DND-41 (cell line): ENCODE measurements around the gene SUMF1.

ENCODE experiments used
- ATAC-seq: fragments of 200-7000 bp; cut with Tn5 transposase; 3 replicates; pipeline ENCODE4 v1.9.1; 2021; ENCODE audit warnings: low read depth; ENCODE audit not compliant: insufficient read depth
- DNase-seq: peaks from one replicate; pipeline ENCODE4 v3.0.0-alpha.2; 2020
- H2AFZ ChIP-seq: 2 replicates; pipeline ENCODE4 v1.6.0; 2012; ENCODE audit warnings: low read depth, low read length
- H3K27ac ChIP-seq: 2 replicates; pipeline ENCODE4 v1.5.1; 2012; ENCODE audit warnings: low read length, inconsistent platforms
- H3K27me3 ChIP-seq: fragments of 200-600 bp; sonication (generic); 2 replicates; pipeline ENCODE4 v1.6.0; 2012; ENCODE audit warnings: low read length, mild to moderate bottlenecking, inconsistent platforms; ENCODE audit not compliant: insufficient read depth, poor library complexity
- H3K36me3 ChIP-seq: 2 replicates; pipeline ENCODE4 v1.5.1; 2012; ENCODE audit warnings: low read length, inconsistent platforms; ENCODE audit not compliant: insufficient read depth
- H3K4me1 ChIP-seq: 2 replicates; pipeline ENCODE4 v1.5.1; 2012; ENCODE audit warnings: mild to moderate bottlenecking, low read length; ENCODE audit not compliant: insufficient read depth
- H3K4me2 ChIP-seq: 2 replicates; pipeline ENCODE4 v1.6.0; 2012; ENCODE audit warnings: mild to moderate bottlenecking, moderate library complexity, low read length, inconsistent platforms; ENCODE audit not compliant: insufficient read depth
- H3K4me3 ChIP-seq, 2 experiments: fragments of 200-600 bp in 1 of 2; shearing (Covaris generic) in 1 of 2; 2 replicates each; pipeline ENCODE4 v1.5.1; 2012 to 2016; ENCODE audit warnings: inconsistent platforms in 2 of 2, low read length in 2 of 2, mild to moderate bottlenecking in 2 of 2, low read depth in 1 of 2, moderate library complexity in 1 of 2
- H3K79me2 ChIP-seq: 2 replicates; pipeline ENCODE4 v1.6.0; 2012; ENCODE audit warnings: low read length, inconsistent platforms; ENCODE audit not compliant: insufficient read depth
- H3K9ac ChIP-seq: 2 replicates; pipeline ENCODE4 v1.6.0; 2012; ENCODE audit warnings: low read depth, mild to moderate bottlenecking, inconsistent platforms, low read length, moderate library complexity
- H3K9me3 ChIP-seq: 2 replicates; pipeline ENCODE4 v1.5.1; 2012; ENCODE audit warnings: low read length, moderate library complexity, mild to moderate bottlenecking, inconsistent platforms; ENCODE audit not compliant: insufficient read depth, severe bottlenecking
- H4K20me1 ChIP-seq: 2 replicates; pipeline ENCODE4 v1.6.0; 2012; ENCODE audit warnings: low read length; ENCODE audit not compliant: insufficient read depth
- EZH2 ChIP-seq: IDR thresholded peaks from 3 replicates; pipeline ENCODE4 v1.6.1; 2012; ENCODE audit warnings: borderline replicate concordance, low read depth, mild to moderate bottlenecking, moderate library complexity, low read length, inconsistent platforms; ENCODE audit not compliant: severe bottlenecking
- TF ChIP-seq, protein P1 (sequence below): IDR thresholded peaks from 2 replicates; pipeline ENCODE4 v1.5.1; 2012; ENCODE audit warnings: borderline replicate concordance, low read length, moderate library complexity, mild to moderate bottlenecking; ENCODE audit not compliant: poor library complexity, severe bottlenecking; ENCODE audit errors: extremely low read depth

Gene SUMF1

DNA sequence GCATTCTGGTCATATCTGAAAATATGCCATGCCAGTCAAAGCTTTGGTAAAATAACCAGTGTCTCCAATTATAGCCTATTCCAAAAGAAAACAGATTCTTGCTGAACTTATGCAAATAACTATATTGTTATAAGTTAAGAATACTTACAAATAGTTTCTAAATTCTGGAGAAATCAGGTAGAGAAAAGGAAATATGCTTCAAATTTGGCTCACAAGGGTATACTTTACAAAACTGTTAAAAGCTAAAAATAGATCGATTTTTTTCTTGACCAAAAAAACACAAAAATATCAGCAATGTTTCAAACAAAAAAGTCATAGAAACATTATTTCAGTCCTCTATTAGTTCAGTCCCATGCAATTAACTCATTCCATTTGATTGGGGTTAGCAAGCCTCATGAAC is 140.2 kb downstream of the SUMF1 start:
- no peaks in the 10 kb centered on the region for H3K79me2 ChIP-seq
- no peak for ATAC-seq
- no peak overlapping the region for H2AFZ ChIP-seq
- no peaks in the 10 kb centered on the region for H3K27me3 ChIP-seq
- no peaks in the 10 kb centered on the region for H3K4me1 ChIP-seq
- DNase-seq: no peak
- TF ChIP-seq, protein P1, sequence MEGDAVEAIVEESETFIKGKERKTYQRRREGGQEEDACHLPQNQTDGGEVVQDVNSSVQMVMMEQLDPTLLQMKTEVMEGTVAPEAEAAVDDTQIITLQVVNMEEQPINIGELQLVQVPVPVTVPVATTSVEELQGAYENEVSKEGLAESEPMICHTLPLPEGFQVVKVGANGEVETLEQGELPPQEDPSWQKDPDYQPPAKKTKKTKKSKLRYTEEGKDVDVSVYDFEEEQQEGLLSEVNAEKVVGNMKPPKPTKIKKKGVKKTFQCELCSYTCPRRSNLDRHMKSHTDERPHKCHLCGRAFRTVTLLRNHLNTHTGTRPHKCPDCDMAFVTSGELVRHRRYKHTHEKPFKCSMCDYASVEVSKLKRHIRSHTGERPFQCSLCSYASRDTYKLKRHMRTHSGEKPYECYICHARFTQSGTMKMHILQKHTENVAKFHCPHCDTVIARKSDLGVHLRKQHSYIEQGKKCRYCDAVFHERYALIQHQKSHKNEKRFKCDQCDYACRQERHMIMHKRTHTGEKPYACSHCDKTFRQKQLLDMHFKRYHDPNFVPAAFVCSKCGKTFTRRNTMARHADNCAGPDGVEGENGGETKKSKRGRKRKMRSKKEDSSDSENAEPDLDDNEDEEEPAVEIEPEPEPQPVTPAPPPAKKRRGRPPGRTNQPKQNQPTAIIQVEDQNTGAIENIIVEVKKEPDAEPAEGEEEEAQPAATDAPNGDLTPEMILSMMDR: no peak
- no peak for TF ChIP-seq EZH2
- H3K9ac ChIP-seq: no peak overlapping the region
- H4K20me1 ChIP-seq: no peaks in the 10 kb centered on the region
- H3K4me3 ChIP-seq: no peak overlapping the region
- H3K9me3 ChIP-seq: peaks cover 21% of the 10 kb centered on the region
- H3K4me2 ChIP-seq: no peak overlapping the region
- H3K36me3 ChIP-seq: no peaks in the 10 kb centered on the region
- H3K27ac ChIP-seq: no peak overlapping the region

- DNase-seq (no peak), ATAC-seq (no peak)
- Histone ChIP-seq H3K36me3 (peaks cover under 1% of the 10 kb centered on the region; the same call in 1 of the 2 replicates), H3K9me3 (peaks cover 13% of the 10 kb centered on the region), H4K20me1 (no peaks in the 10 kb centered on the region), H3K9ac (no peak overlapping the region), H3K4me3 (no peak overlapping the region), H3K27me3 (no peaks in the 10 kb centered on the region), H3K4me1 (no peaks in the 10 kb centered on the region), H3K27ac (no peak overlapping the region), H3K79me2 (no peaks in the 10 kb centered on the region), H2AFZ (no peak overlapping the region), H3K4me2 (no peak overlapping the region)
- no peak for TF ChIP-seq EZH2
- TF ChIP-seq, protein P1: no peak
Observed at GRCh38 chr3:4323246-4324027, 143.6 kb downstream of the SUMF1 start.

- Histone ChIP-seq H3K4me3 (no peak overlapping the region), H3K27ac (no peak overlapping the region), H3K4me2 (no peak overlapping the region), H2AFZ (no peak overlapping the region), H3K36me3 (peaks cover 8% of the 10 kb centered on the region; the same call in 1 of the 2 replicates), H3K4me1 (no peaks in the 10 kb centered on the region), H3K9ac (no peak overlapping the region), H3K9me3 (peaks cover 7% of the 10 kb centered on the region), H3K79me2 (no peaks in the 10 kb centered on the region), H4K20me1 (no peaks in the 10 kb centered on the region), H3K27me3 (no peaks in the 10 kb centered on the region)
- TF ChIP-seq EZH2: no peak
- TF ChIP-seq, protein P1: no peak
- DNase-seq: no peak
- ATAC-seq: no peak
Observed at GRCh38 chr3:4322635-4323034, 144.4 kb downstream of the SUMF1 start.
